ENCODE measurements around the gene WWOX.

DNA sequence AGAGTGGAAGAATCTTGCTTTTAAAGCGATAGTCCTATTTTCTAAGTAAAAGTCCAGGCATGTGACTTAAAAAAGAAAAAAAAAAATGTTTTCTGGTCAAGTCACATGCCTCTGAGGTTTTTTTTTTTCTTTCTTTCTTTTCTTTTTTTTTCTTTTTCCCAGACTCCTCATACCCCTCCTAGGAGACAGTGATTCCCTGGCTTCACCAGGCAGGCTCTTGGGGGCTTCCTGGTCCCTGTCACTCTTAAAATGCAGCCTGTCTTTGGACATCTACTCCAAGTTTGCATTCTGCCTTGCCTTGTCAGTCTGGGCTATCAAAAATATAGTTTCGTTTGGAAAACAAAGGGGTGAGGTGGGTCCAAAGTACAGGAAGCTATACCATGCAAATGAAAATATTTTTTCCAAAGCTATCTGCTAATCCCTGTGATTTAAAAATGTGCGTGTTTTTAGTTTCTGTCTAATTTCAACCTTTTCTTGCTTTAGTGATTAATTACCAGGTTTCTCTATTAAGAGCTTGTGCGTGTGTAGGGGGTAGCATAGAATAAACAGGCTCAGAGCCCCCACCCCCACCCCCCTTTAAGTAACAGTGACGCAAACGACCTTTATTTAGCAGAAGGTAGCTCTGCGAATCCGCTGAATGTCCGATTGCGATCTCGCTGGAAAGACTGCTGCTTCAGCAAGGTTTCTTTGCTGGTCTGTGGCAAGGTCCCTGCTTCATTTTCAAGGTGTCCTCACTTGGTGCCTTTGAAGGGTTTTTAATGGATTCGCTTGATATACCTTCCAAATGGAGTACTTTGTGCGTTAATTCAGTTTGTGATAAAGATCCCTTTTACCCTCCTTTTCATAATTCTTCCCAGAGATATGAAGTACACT, 510.2 kb downstream of the WWOX start:
- TF ChIP-seq RARB (CRISPR knock-in tag; IDR thresholded peaks at IDR 0.05) (no peak), CSDC2 (CRISPR knock-in tag; IDR thresholded peaks at IDR 0.05) (no peak)

Data from SK-N-SH treated with all-trans-retinoic acid at 6 μM for 48 hours (cell line).